Endothelial cell of umbilical vein (primary cell): ENCODE data around the gene SCGB2B2. TPM values are rescaled to one million over a fixed set of nuclear protein-coding genes. Genes with fewer than 3 reads are reported as not detected.

ENCODE experiments used
- BruUV-seq: library from RNA; stranded (reverse); fragments of 400-500 nt; replicated peaks from 2 replicates; lab custom pipeline; 2021; lab: Mats Ljungman, UMichigan
- CTCF ChIA-PET: fragments of 300-600, 350-600 bp; sonication (Branson Sonifier 250); formaldehyde crosslinking; loops from one replicate; lab custom pipeline; 2021; ENCODE audit warnings: antibody characterized with exemption, inconsistent platforms; lab: Charles Lee
- POLR2A ChIA-PET: fragments of 300-600, 350-600 bp; sonication (Branson Sonifier 250); formaldehyde crosslinking; loops from one replicate; lab custom pipeline; 2021; ENCODE audit warnings: antibody characterized with exemption, inconsistent platforms; lab: Charles Lee
- DNase-seq: peaks from one replicate; pipeline ENCODE4 v3.0.0-alpha.2; 2011; ENCODE audit warnings: low read depth, low spot score
- FAIRE-seq: peaks from 2 replicates; lab custom pipeline; 2011; peaks lifted over from hg19 to GRCh38; lab: Jason Lieb, UNC
- H2AFZ ChIP-seq: 2 replicates; pipeline ENCODE4 v1.6.0; 2012; ENCODE audit warnings: low read depth, low read length, control low read depth, inconsistent platforms
- H3K27ac ChIP-seq: 2 replicates; pipeline ENCODE4 v1.5.1; 2011; ENCODE audit warnings: low read depth, mild to moderate bottlenecking, control low read depth, low read length, moderate library complexity; ENCODE audit not compliant: insufficient read depth
- H3K27me3 ChIP-seq, 2 experiments: 2 replicates each; pipeline versions ENCODE4 v1.6.0 to v1.6.1; 2011; ENCODE audit warnings: low read length in 2 of 2, mixed read lengths in 1 of 2; ENCODE audit not compliant: control insufficient read depth in 2 of 2, insufficient read depth in 2 of 2
- H3K36me3 ChIP-seq, 2 experiments: 2 replicates in 1 of 2; 3 replicates in 1 of 2; pipeline ENCODE4 v1.5.1; 2011; ENCODE audit warnings: low read length in 2 of 2, mild to moderate bottlenecking in 1 of 2, moderate library complexity in 1 of 2; ENCODE audit not compliant: control insufficient read depth in 2 of 2, insufficient read depth in 2 of 2; ENCODE audit errors: extremely low read depth in 1 of 2
- H3K4me1 ChIP-seq: 3 replicates; pipeline ENCODE4 v1.5.1; 2011; ENCODE audit warnings: mild to moderate bottlenecking, low read length; ENCODE audit not compliant: control insufficient read depth, insufficient read depth; ENCODE audit errors: extremely low read depth
- H3K4me2 ChIP-seq: 2 replicates; pipeline ENCODE4 v1.6.1; 2011; ENCODE audit warnings: low read length, control low read depth, mixed read lengths; ENCODE audit not compliant: insufficient read depth
- H3K4me3 ChIP-seq, 3 experiments: fragments of 200-600 bp in 1 of 3; sonication (generic), shearing (Covaris generic) in 1 of 3; replicated peaks in 1 of 3; 2 replicates each; pipeline ENCODE4 v1.5.1; 2011 to 2016; ENCODE audit warnings: control low read depth in 3 of 3, low read length in 3 of 3, mild to moderate bottlenecking in 2 of 3, inconsistent platforms in 1 of 3, low read depth in 1 of 3, moderate library complexity in 1 of 3; ENCODE audit not compliant: insufficient read depth in 1 of 3
- H3K79me2 ChIP-seq: 2 replicates; pipeline ENCODE4 v1.6.0; 2012; ENCODE audit warnings: low read length, inconsistent platforms; ENCODE audit not compliant: control insufficient read depth, insufficient read depth
- H3K9ac ChIP-seq: replicated peaks from 2 replicates; pipeline ENCODE3; 2011; ENCODE audit warnings: low read length, control low read depth; ENCODE audit not compliant: insufficient read depth; ENCODE audit errors: extremely low read depth
- H3K9me1 ChIP-seq: replicated peaks from 3 replicates; pipeline ENCODE4 v1.6.0; 2011; ENCODE audit warnings: mild to moderate bottlenecking, low read length; ENCODE audit not compliant: control insufficient read depth, insufficient read depth; ENCODE audit errors: extremely low read depth
- H3K9me3 ChIP-seq: replicated peaks from 2 replicates; pipeline ENCODE4 v1.5.1; 2012; ENCODE audit warnings: low read length, inconsistent platforms; ENCODE audit not compliant: control insufficient read depth, insufficient read depth
- H4K20me1 ChIP-seq: replicated peaks from 2 replicates; pipeline ENCODE3; 2011; ENCODE audit warnings: mild to moderate bottlenecking, low read length; ENCODE audit not compliant: control insufficient read depth, insufficient read depth; ENCODE audit errors: extremely low read depth
- EZH2 ChIP-seq: IDR thresholded peaks from 2 replicates; pipeline ENCODE4 v1.6.1; 2012; ENCODE audit warnings: borderline replicate concordance, low read depth, mild to moderate bottlenecking, moderate library complexity, low read length, inconsistent platforms; ENCODE audit not compliant: severe bottlenecking
- FOS ChIP-seq: IDR thresholded peaks from 2 replicates; pipeline ENCODE4 v1.6.1; 2011; ENCODE audit warnings: mild to moderate bottlenecking, low read length, moderate library complexity, borderline replicate concordance; ENCODE audit not compliant: insufficient read depth
- GATA2 ChIP-seq: IDR thresholded peaks from 2 replicates; pipeline ENCODE4 v1.7.0; 2011; ENCODE audit warnings: low read depth, mild to moderate bottlenecking, moderate library complexity, mixed read lengths, low read length; ENCODE audit not compliant: insufficient read length, insufficient read depth
- JUN ChIP-seq: IDR thresholded peaks from 2 replicates; pipeline ENCODE4 v1.6.1; 2011; ENCODE audit warnings: borderline replicate concordance, low read depth; ENCODE audit not compliant: insufficient read length, insufficient read depth
- MAX ChIP-seq: IDR thresholded peaks from 2 replicates; pipeline ENCODE4 v1.6.1; 2011; ENCODE audit not compliant: insufficient read depth, insufficient read length
- MYC ChIP-seq: IDR thresholded peaks from one replicate; pipeline ENCODE4 v1.6.1; 2011; ENCODE audit warnings: mild to moderate bottlenecking, low read depth, low read length
- POLR2A ChIP-seq: IDR thresholded peaks from 2 replicates; pipeline ENCODE4 v1.6.1; 2012; ENCODE audit warnings: low read depth, mild to moderate bottlenecking, control low read depth, low read length
- POLR2AphosphoS5 ChIP-seq: IDR thresholded peaks from 2 replicates; pipeline ENCODE4 v1.6.1; 2012; ENCODE audit warnings: low read depth, mild to moderate bottlenecking, control low read depth, low read length, moderate library complexity; ENCODE audit not compliant: insufficient read depth
- dilution Hi-C: fragments of 300-500 bp; cut with MboI; formaldehyde crosslinking; loops from one replicate; pipeline ENCODE4 v1.15.0; 2019; ENCODE audit warnings: low sequenced_read_pairs; ENCODE audit not compliant: extremely low pct_ligation_motif_present
- intact Hi-C: fragments of 100-400 bp; cut with micrococcal nuclease; formaldehyde crosslinking; loops from one replicate; pipeline ENCODE4 v1.10.0; 2022
- polyA plus RNA-seq, 4 experiments: library from polyadenylated mRNA; depleted of rRNA in 3 of 4; stranded (reverse) in 3 of 4; unstranded in 1 of 4; fragments of >200 nt; gene quantifications; 2 replicates each; pipeline versions ENCODE4 v1.2.1 to v1.2.3, GENCODE V29; 2011 to 2012; ENCODE audit warnings: missing spikeins in 1 of 4
- total RNA-seq: library from RNA; stranded (reverse); gene quantifications from 2 replicates; pipeline ENCODE4 v1.2.3, GENCODE V29; 2021
- TF ChIP-seq, protein P1 (sequence below), 2 donors: IDR thresholded peaks; 1 replicate in 1 of 2; 2 replicates in 1 of 2; pipeline ENCODE4 v1.5.1; 2011; ENCODE audit warnings: low read length in 2 of 2, mild to moderate bottlenecking in 2 of 2, moderate library complexity in 2 of 2, control low read depth in 1 of 2, inconsistent platforms in 1 of 2, low read depth in 1 of 2; ENCODE audit not compliant: insufficient read depth in 1 of 2; ENCODE audit errors: extremely low read depth in 1 of 2

The SCGB2B2 gene
- total and polyA plus RNA-seq, 2 donors (not counting 3 experiments of a cell fraction or from before 2014, with no cell fraction given), result 0.07 to 0.49 TPM

GRCh38 chr19:34666958-34667265 is 10.0 kb downstream of the SCGB2B2 start:
- Histone ChIP-seq H3K9me1 (no peaks in the 10 kb centered on the region), H3K4me2 (no peak overlapping the region), H3K9ac (no peak overlapping the region), H3K27me3 (no peaks in the 10 kb centered on the region), H2AFZ (peak overlapping the region; percentile 64), H4K20me1 (no peaks in the 10 kb centered on the region), H3K27ac (no peak overlapping the region), H3K4me3 (no peak overlapping the region), H3K79me2 (no peaks in the 10 kb centered on the region), H3K4me1 (no peaks in the 10 kb centered on the region), H3K9me3 (no peaks in the 10 kb centered on the region), H3K36me3 (no peaks in the 10 kb centered on the region)
- BruUV-seq, result no TSS peak
- ChIA-PET CTCF (interaction anchor here (1.2 kb wide), 1 partner anchor 11 kb away, joined by 3 read pairs; the partner anchor contains the start of gene ZNF302), POLR2A (no interaction called here)
- no peak for DNase-seq
- intact Hi-C loops, result no loop called here
- TF ChIP-seq MAX, result no peak
- no peak for FAIRE-seq
- dilution Hi-C loops, result no loop called here

DNA sequence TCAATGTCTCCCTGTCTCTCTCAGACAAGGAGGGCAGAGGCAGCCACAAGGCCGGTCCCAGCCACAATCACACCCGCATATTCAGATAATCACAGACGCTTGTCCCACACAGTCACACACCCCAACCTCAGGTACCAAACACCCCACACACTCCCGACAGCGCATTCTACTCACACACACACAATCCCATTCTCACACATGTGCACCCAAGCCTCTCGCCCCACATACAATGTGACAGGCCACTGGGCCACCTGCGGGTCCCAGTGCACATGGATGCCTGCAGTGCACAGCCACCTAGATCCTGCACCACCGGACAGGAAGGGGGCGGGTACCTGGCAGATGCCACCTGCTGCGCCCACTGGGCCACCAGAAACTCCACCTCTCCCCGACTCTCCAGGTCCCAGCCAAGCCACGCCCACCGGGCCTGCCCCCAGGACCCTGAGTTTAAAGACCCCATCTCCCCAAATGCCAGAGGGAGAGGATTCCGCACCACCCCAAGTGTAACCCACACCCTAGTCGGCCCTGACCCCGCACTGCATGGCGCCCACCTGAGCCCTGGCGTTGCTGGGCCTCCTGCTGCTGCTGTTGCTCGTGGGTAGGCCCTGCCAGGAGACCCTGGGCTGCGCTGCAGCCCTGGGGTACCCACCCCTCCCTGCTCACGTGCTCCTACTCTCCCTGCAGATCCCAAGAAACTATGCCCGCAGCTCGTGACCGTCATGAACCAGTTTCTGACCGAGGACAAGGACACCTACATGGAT is 10.6 kb downstream of the SCGB2B2 start:
- DNase-seq (no peak), FAIRE-seq (no peak)
- POLR2A ChIA-PET, result no interaction called here
- CTCF ChIA-PET, result no interaction called here
- Histone ChIP-seq H2AFZ (no peak overlapping the region), H3K9me1 (no peaks in the 10 kb centered on the region), H3K4me1 (no peaks in the 10 kb centered on the region), H3K9ac (no peak overlapping the region), H3K4me3 (no peak overlapping the region), H3K27ac (no peak overlapping the region), H4K20me1 (no peaks in the 10 kb centered on the region), H3K36me3 (no peaks in the 10 kb centered on the region), H3K4me2 (no peak overlapping the region), H3K27me3 (no peaks in the 10 kb centered on the region), H3K9me3 (no peaks in the 10 kb centered on the region), H3K79me2 (no peaks in the 10 kb centered on the region)
- dilution Hi-C loops, result no loop called here
- TF ChIP-seq FOS, result no peak
- TF ChIP-seq, protein P1, sequence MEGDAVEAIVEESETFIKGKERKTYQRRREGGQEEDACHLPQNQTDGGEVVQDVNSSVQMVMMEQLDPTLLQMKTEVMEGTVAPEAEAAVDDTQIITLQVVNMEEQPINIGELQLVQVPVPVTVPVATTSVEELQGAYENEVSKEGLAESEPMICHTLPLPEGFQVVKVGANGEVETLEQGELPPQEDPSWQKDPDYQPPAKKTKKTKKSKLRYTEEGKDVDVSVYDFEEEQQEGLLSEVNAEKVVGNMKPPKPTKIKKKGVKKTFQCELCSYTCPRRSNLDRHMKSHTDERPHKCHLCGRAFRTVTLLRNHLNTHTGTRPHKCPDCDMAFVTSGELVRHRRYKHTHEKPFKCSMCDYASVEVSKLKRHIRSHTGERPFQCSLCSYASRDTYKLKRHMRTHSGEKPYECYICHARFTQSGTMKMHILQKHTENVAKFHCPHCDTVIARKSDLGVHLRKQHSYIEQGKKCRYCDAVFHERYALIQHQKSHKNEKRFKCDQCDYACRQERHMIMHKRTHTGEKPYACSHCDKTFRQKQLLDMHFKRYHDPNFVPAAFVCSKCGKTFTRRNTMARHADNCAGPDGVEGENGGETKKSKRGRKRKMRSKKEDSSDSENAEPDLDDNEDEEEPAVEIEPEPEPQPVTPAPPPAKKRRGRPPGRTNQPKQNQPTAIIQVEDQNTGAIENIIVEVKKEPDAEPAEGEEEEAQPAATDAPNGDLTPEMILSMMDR (IDR thresholded peaks at IDR 0.05; ENCODE audit: extremely low read depth in 1 of 2, insufficient read depth in 1 of 2, low read depth in 1 of 2, low read length in 2 of 2), result no peak
- no peak for TF ChIP-seq EZH2
- no peak for TF ChIP-seq GATA2
- no peak for TF ChIP-seq MAX
- no peak for TF ChIP-seq POLR2AphosphoS5
- no peak for TF ChIP-seq MYC
- TF ChIP-seq POLR2A, result no peak
- no peak for TF ChIP-seq JUN
- intact Hi-C loops, result no loop called here
- BruUV-seq, result no TSS peak
